Stimulated activated CD4-positive, alpha-beta T cell treated with anti-CD3 and anti-CD28 coated beads, TNF-alpha, amount 100 ng/mL, for 24 hours (primary cell): ENCODE measurements around the gene FRMD4A.

Experiments used
- DNase-seq, 3 experiments: peaks; one replicate each; pipeline ENCODE4 v3.0.0-alpha.2; 2020; ENCODE audit warnings: low read depth in 3 of 3

The FRMD4A gene

GRCh38 chr10:14190702-14191101 lies 140.0 kb downstream of the FRMD4A start:
- DNase-seq, result no peak

- no peak for DNase-seq
These were observed 144.5 kb downstream of the FRMD4A start for GRCh38 chr10:14186245-14186644.

GRCh38 chr10:14185316-14186045 lies 145.2 kb downstream of the FRMD4A start:
- DNase-seq, result peak; percentile 21 to 59 (median 52)

GRCh38 chr10:14184841-14185315 lies 145.8 kb downstream of the FRMD4A start:
- peak in 2 of 3 experiments; percentile 14 to 42 for DNase-seq

- no peak for DNase-seq
These were observed 147.9 kb downstream of the FRMD4A start for GRCh38 chr10:14182781-14183180.

GRCh38 chr10:14181567-14181936 lies 149.2 kb downstream of the FRMD4A start:
- DNase-seq, result no peak

GRCh38 chr10:14180911-14181566 lies 149.7 kb downstream of the FRMD4A start:
- DNase-seq, result no peak

GRCh38 chr10:14179251-14179650 lies 151.5 kb downstream of the FRMD4A start:
- DNase-seq, result no peak

- no peak for DNase-seq
These were observed 156.8 kb downstream of the FRMD4A start for GRCh38 chr10:14173706-14174594.

GRCh38 chr10:14173391-14173705 lies 157.4 kb downstream of the FRMD4A start:
- DNase-seq, result no peak

- no peak for DNase-seq
These were observed 158.3 kb downstream of the FRMD4A start for GRCh38 chr10:14172336-14172950.

- DNase-seq, result no peak
These were observed 159.4 kb downstream of the FRMD4A start for GRCh38 chr10:14171336-14171735.

GRCh38 chr10:14163377-14164086 lies 167.2 kb downstream of the FRMD4A start:
- DNase-seq, result no peak

GRCh38 chr10:14162629-14163344 lies 167.9 kb downstream of the FRMD4A start:
- no peak for DNase-seq

- DNase-seq, result no peak
These were observed 168.7 kb downstream of the FRMD4A start for GRCh38 chr10:14162061-14162460.

GRCh38 chr10:14160299-14160698 lies 170.4 kb downstream of the FRMD4A start:
- DNase-seq, result no peak

- no peak for DNase-seq
These were observed 172.1 kb downstream of the FRMD4A start for GRCh38 chr10:14158575-14158974.

GRCh38 chr10:14156104-14156503 lies 174.6 kb downstream of the FRMD4A start:
- DNase-seq, result no peak

- no peak for DNase-seq
These were observed 177.1 kb downstream of the FRMD4A start for GRCh38 chr10:14153570-14154055.

GRCh38 chr10:14151571-14151970 lies 179.2 kb downstream of the FRMD4A start:
- no peak for DNase-seq

GRCh38 chr10:14150526-14150925 lies 180.2 kb downstream of the FRMD4A start:
- DNase-seq, result no peak
